NCI-H748 (cell line): ENCODE data around the gene GLT1D1.
"Not testable (repeated sequence)": the region's sequence is repeated elsewhere in the genome, so short reads cannot be mapped to it uniquely, and the experiment has no call there.

Experiments
- DNase-seq: peaks from one replicate; lab custom pipeline; 2025; ENCODE audit not compliant: unreplicated experiment; lab: John Stamatoyannopoulos, UW

GLT1D1 gene

GRCh38 chr12:128852885-128853599 lies at the start of gene GLT1D1:
Gene GLT1D1, plus strand, starts transcription at chr12:128853478. Its CDS starts 104 bp downstream, at chr12:128853582.
- no peak for DNase-seq

- DNase-seq, result no peak
These were observed 49.5 kb upstream of the GLT1D1 start for GRCh38 chr12:128803788-128804187.

- no peak for DNase-seq
These were observed 48.5 kb upstream of the GLT1D1 start for GRCh38 chr12:128804762-128805161.

GRCh38 chr12:128805406-128805805 lies 47.9 kb upstream of the GLT1D1 start:
- not testable (repeated sequence) for DNase-seq

GRCh38 chr12:128806573-128806972 lies 46.7 kb upstream of the GLT1D1 start:
- DNase-seq, result no peak

- no peak for DNase-seq
These were observed 46.0 kb upstream of the GLT1D1 start for GRCh38 chr12:128807161-128807724.

GRCh38 chr12:128808651-128809050 lies 44.6 kb upstream of the GLT1D1 start:
- DNase-seq, result no peak

GRCh38 chr12:128810182-128811127 lies 42.8 kb upstream of the GLT1D1 start:
- no peak for DNase-seq

GRCh38 chr12:128811806-128812205 lies 41.5 kb upstream of the GLT1D1 start:
- no peak for DNase-seq

GRCh38 chr12:128813392-128813791 lies 39.9 kb upstream of the GLT1D1 start:
- DNase-seq, result no peak

GRCh38 chr12:128813883-128814282 lies 39.4 kb upstream of the GLT1D1 start:
- no peak for DNase-seq

- no peak for DNase-seq
These were observed 38.6 kb upstream of the GLT1D1 start for GRCh38 chr12:128814411-128815261.

- no peak for DNase-seq
These were observed 37.3 kb upstream of the GLT1D1 start for GRCh38 chr12:128815779-128816642.

GRCh38 chr12:128816643-128816920 lies 36.7 kb upstream of the GLT1D1 start:
- DNase-seq, result no peak

GRCh38 chr12:128817111-128818015 lies 35.9 kb upstream of the GLT1D1 start:
- DNase-seq, result peak; percentile 38

GRCh38 chr12:128818065-128819022 lies 34.9 kb upstream of the GLT1D1 start:
- DNase-seq, result no peak

- DNase-seq, result no peak
These were observed 33.8 kb upstream of the GLT1D1 start for GRCh38 chr12:128819293-128820144.
